HCT116 (cell line): ENCODE results near the gene SPRY4. TPM values are rescaled to one million over a fixed set of nuclear protein-coding genes. Genes with fewer than 3 reads are reported as not detected.

ENCODE experiments used
- ATAC-seq: fragments of 200-7000 bp; cut with Tn5 transposase; 2 replicates; pipeline ENCODE4 v1.9.1; 2020; ENCODE audit warnings: mild to moderate bottlenecking, moderate library complexity
- BruUV-seq: library from RNA; stranded (reverse); fragments of 400-500 nt; replicated peaks from 2 replicates; lab custom pipeline; 2021; lab: Mats Ljungman, UMichigan
- CTCF ChIA-PET: fragments of 300-600 bp; sonication (Branson Sonifier 250); formaldehyde crosslinking; loops from one replicate; lab custom pipeline; 2021; ENCODE audit warnings: antibody characterized with exemption; lab: Charles Lee
- POLR2A ChIA-PET: fragments of 300-600, 350-600 bp; sonication (Branson Sonifier 250); formaldehyde crosslinking; loops from one replicate; lab custom pipeline; 2021; ENCODE audit warnings: antibody characterized with exemption; lab: Charles Lee
- RAD21 ChIA-PET, 2 experiments: fragments of 300-600 bp; sonication (Branson Sonifier 250); formaldehyde crosslinking; loops; one replicate each; lab custom pipeline; 2023; ENCODE audit warnings: low total read pairs in 2 of 2; ENCODE audit not compliant: uncharacterized antibody in 2 of 2, unreplicated experiment in 2 of 2, low non-redundant PET in 1 of 2; lab: Charles Lee
- DNase-seq: peaks from one replicate; pipeline ENCODE4 v3.0.0-alpha.2; 2010; ENCODE audit warnings: low read depth, low spot score
- H2AFZ ChIP-seq: fragments of 200-600 bp; shearing (Covaris generic), sonication (generic); 2 replicates; pipeline ENCODE4 v1.6.1; 2017; ENCODE audit warnings: low read depth, mixed run types, mixed read lengths, antibody characterized with exemption, low read length; ENCODE audit not compliant: poor library complexity, severe bottlenecking
- H3K27ac ChIP-seq: 2 replicates; pipeline ENCODE4 v1.5.1; 2012; ENCODE audit warnings: low read depth, low read length
- H3K27me3 ChIP-seq: fragments of 200-600 bp; sonication (generic); 2 replicates; pipeline ENCODE4 v1.6.1; 2016; ENCODE audit warnings: mixed run types, low read length, mixed read lengths; ENCODE audit not compliant: insufficient read depth
- H3K36me3 ChIP-seq, 2 experiments: fragments of 200-500 bp in 1 of 2; fragments of 200-600 bp in 1 of 2; sonication (Bioruptor generic) in 1 of 2; sonication (generic) in 1 of 2; 2 replicates each; pipeline versions ENCODE4 v1.5.1 to v1.6.1; 2014 to 2016; ENCODE audit warnings: low read length in 2 of 2, inconsistent platforms in 1 of 2, mixed read lengths in 1 of 2, mixed run types in 1 of 2; ENCODE audit not compliant: insufficient read depth in 2 of 2, control insufficient read depth in 1 of 2
- H3K4me1 ChIP-seq, 2 experiments: fragments of 200-600 bp in 1 of 2; sonication (generic) in 1 of 2; 2 replicates each; pipeline versions ENCODE4 v1.5.1 to v1.6.1; 2012 to 2017; ENCODE audit warnings: low read length in 2 of 2, inconsistent platforms in 1 of 2, mild to moderate bottlenecking in 1 of 2, mixed read lengths in 1 of 2, mixed run types in 1 of 2, moderate library complexity in 1 of 2; ENCODE audit not compliant: insufficient read depth in 2 of 2, control insufficient read depth in 1 of 2
- H3K4me2 ChIP-seq: fragments of 200-600 bp; sonication (generic); 2 replicates; pipeline ENCODE4 v1.6.1; 2017; ENCODE audit warnings: mixed run types, low read length, mixed read lengths
- H3K4me3 ChIP-seq, 2 experiments: fragments of 200-600 bp in 1 of 2; sonication (generic) in 1 of 2; replicated peaks in 1 of 2; 2 replicates each; pipeline ENCODE4 v1.5.1; 2011 to 2016; ENCODE audit warnings: low read length in 2 of 2, control low read depth in 1 of 2, low read depth in 1 of 2, mild to moderate bottlenecking in 1 of 2, mixed read lengths in 1 of 2, mixed run types in 1 of 2
- H3K79me2 ChIP-seq: fragments of 200-600 bp; sonication (generic); 2 replicates; pipeline ENCODE4 v1.6.1; 2017; ENCODE audit warnings: mild to moderate bottlenecking, mixed run types, low read length, moderate library complexity, mixed read lengths; ENCODE audit not compliant: insufficient read depth
- H3K9ac ChIP-seq: fragments of 200-600 bp; sonication (generic); 2 replicates; pipeline ENCODE4 v1.6.1; 2016; ENCODE audit warnings: low read length, mixed read lengths
- H3K9me2 ChIP-seq: fragments of 200-600 bp; sonication (generic), shearing (Covaris generic); 2 replicates; pipeline ENCODE4 v1.6.1; 2017; ENCODE audit warnings: mixed run types, mild to moderate bottlenecking, moderate library complexity; ENCODE audit not compliant: insufficient read depth
- H3K9me3 ChIP-seq, 2 experiments: fragments of 200-500 bp in 1 of 2; fragments of 200-600 bp in 1 of 2; sonication (Bioruptor generic) in 1 of 2; sonication (generic) in 1 of 2; 2 replicates each; pipeline ENCODE4 v1.6.1; 2014 to 2017; ENCODE audit warnings: low read length in 2 of 2, mixed read lengths in 2 of 2, inconsistent platforms in 1 of 2, low read depth in 1 of 2, mild to moderate bottlenecking in 1 of 2, mixed run types in 1 of 2, moderate library complexity in 1 of 2; ENCODE audit not compliant: control insufficient read depth in 1 of 2, insufficient read depth in 1 of 2
- H4K20me1 ChIP-seq: fragments of 200-600 bp; sonication (generic), shearing (Covaris generic); 2 replicates; pipeline ENCODE4 v1.6.1; 2017; ENCODE audit warnings: mixed run types, mild to moderate bottlenecking, moderate library complexity; ENCODE audit not compliant: insufficient read depth
- ELF1 ChIP-seq: IDR thresholded peaks from 2 replicates; pipeline ENCODE4 v1.6.1; 2012; ENCODE audit warnings: low read depth, borderline replicate concordance
- EZH2phosphoT487 ChIP-seq: fragments of 200-600 bp; IDR thresholded peaks from 2 replicates; pipeline ENCODE4 v1.6.1; 2018; ENCODE audit warnings: antibody characterized with exemption, borderline replicate concordance
- MAX ChIP-seq: IDR thresholded peaks from 2 replicates; pipeline ENCODE4 v1.6.1; 2012
- POLR2A ChIP-seq: IDR thresholded peaks from 2 replicates; pipeline ENCODE4 v1.7.0; 2011; ENCODE audit warnings: borderline replicate concordance; ENCODE audit not compliant: insufficient read depth, insufficient read length; ENCODE audit errors: extremely low read depth
- POLR2AphosphoS5 ChIP-seq: IDR thresholded peaks from 2 replicates; pipeline ENCODE4 v1.6.1; 2011; ENCODE audit warnings: mild to moderate bottlenecking, low read depth, low read length, moderate library complexity
- RAD21 ChIP-seq: IDR thresholded peaks from 2 replicates; pipeline ENCODE4 v1.6.1; 2012; ENCODE audit warnings: low read depth, mild to moderate bottlenecking
- REST ChIP-seq: IDR thresholded peaks from 2 replicates; pipeline ENCODE4 v1.6.1; 2012; ENCODE audit warnings: low read depth
- SIN3A ChIP-seq: IDR thresholded peaks from 2 replicates; pipeline ENCODE4 v1.6.1; 2012; ENCODE audit warnings: low read depth
- SP1 ChIP-seq: IDR thresholded peaks from 2 replicates; pipeline ENCODE4 v1.6.1; 2012; ENCODE audit warnings: low read depth
- SRF ChIP-seq: IDR thresholded peaks from 2 replicates; pipeline ENCODE4 v1.6.1; 2012; ENCODE audit warnings: low read depth
- TCF7L2 ChIP-seq: IDR thresholded peaks from 2 replicates; pipeline ENCODE4 v1.7.0; 2011; ENCODE audit warnings: borderline replicate concordance, inconsistent platforms; ENCODE audit not compliant: insufficient read depth, insufficient read length; ENCODE audit errors: extremely low read depth
- intact Hi-C: fragments of 100-400 bp; cut with micrococcal nuclease; formaldehyde crosslinking; loops from 2 replicates; pipeline ENCODE4 v1.10.0; 2022
- total RNA-seq: library from RNA; stranded (reverse); gene quantifications from one replicate; pipeline ENCODE4 v1.2.1, GENCODE V29; 2021; ENCODE audit not compliant: unreplicated experiment

SPRY4 gene
- total RNA-seq, 1 experiment from 2014 or later = 112 TPM

GRCh38 chr5:142305211-142305610, 19.6 kb downstream of the SPRY4 start:
- no peak overlapping the region for H3K9ac ChIP-seq
- peaks cover 60% of the 10 kb centered on the region for H3K79me2 ChIP-seq
- peaks cover 7% of the 10 kb centered on the region; the same call in 1 of the 2 replicates for H4K20me1 ChIP-seq
- no peak overlapping the region for H3K4me2 ChIP-seq
- no peak overlapping the region for H2AFZ ChIP-seq
- no peak overlapping the region for H3K4me3 ChIP-seq
- no peaks in the 10 kb centered on the region for H3K27me3 ChIP-seq
- H3K9me2 ChIP-seq = no peaks in the 10 kb centered on the region
- peaks cover 4 to 19% of the 10 kb centered on the region in 2 experiments; a peak in 3 of 4 replicates for H3K36me3 ChIP-seq
- H3K27ac ChIP-seq = no peak overlapping the region
- H3K4me1 ChIP-seq = peaks cover 9 to 35% of the 10 kb centered on the region in 2 experiments; a peak in 3 of 4 replicates
- CTCF ChIA-PET = no interaction called here
- POLR2A ChIA-PET = no interaction called here
- DNase-seq (no peak), ATAC-seq (no peak)
- RAD21 ChIA-PET = no interaction called here
- no TSS peak for BruUV-seq
- H3K9me3 ChIP-seq = no peaks in the 10 kb centered on the region
- TF ChIP-seq ELF1 = no peak
- TF ChIP-seq SRF = no peak
- no peak for TF ChIP-seq RAD21
- no peak for TF ChIP-seq EZH2phosphoT487
- no peak for TF ChIP-seq TCF7L2
- no peak for TF ChIP-seq REST
- no peak for TF ChIP-seq POLR2A
- TF ChIP-seq MAX = no peak
- TF ChIP-seq SP1 = no peak
- TF ChIP-seq POLR2AphosphoS5 = no peak; the same call in 1 of the 2 replicates
- no peak for TF ChIP-seq SIN3A
- intact Hi-C loops = loop anchor here (5.0 kb wide), 1 partner anchor 153 kb away; no protein-coding TSS in a partner anchor
